ENCODE results near the gene SPC25.

Gene SPC25

GRCh38 chr2:168894720-168895119, 4.5 kb upstream of the SPC25 start:
- Histone ChIP-seq H2AFZ (ENCODE audit: low read depth, low read length) (no peak overlapping the region), H4K20me1 (ENCODE audit: insufficient read depth, low read length) (no peaks in the 10 kb centered on the region)

GRCh38 chr2:168894101-168894500, 3.9 kb upstream of the SPC25 start:
- Histone ChIP-seq H3K4me2 (ENCODE audit: insufficient read depth, low read length) (no peak overlapping the region), H3K27ac (ENCODE audit: low read length) (no peak overlapping the region), H3K9ac (ENCODE audit: low read depth, low read length) (no peak overlapping the region), H3K4me3 (ENCODE audit: low read depth in 1 of 2, low read length in 2 of 2) (no peak overlapping the region), H3K27me3 (ENCODE audit: insufficient read depth, low read length, poor library complexity) (no peaks in the 10 kb centered on the region), H2AFZ (ENCODE audit: low read depth, low read length) (no peak overlapping the region), H3K36me3 (ENCODE audit: insufficient read depth, low read length) (peaks cover 4% of the 10 kb centered on the region; the same call in 1 of the 2 replicates), H4K20me1 (ENCODE audit: insufficient read depth, low read length) (no peaks in the 10 kb centered on the region), H3K4me1 (ENCODE audit: insufficient read depth, low read length) (peaks cover 13% of the 10 kb centered on the region), H3K9me3 (ENCODE audit: insufficient read depth, low read length, severe bottlenecking) (no peaks in the 10 kb centered on the region), H3K79me2 (ENCODE audit: insufficient read depth, low read length) (peaks cover 11% of the 10 kb centered on the region)
- DNase-seq (no peak), ATAC-seq (ENCODE audit: insufficient read depth, low read depth) (no peak)
- TF ChIP-seq EZH2 (IDR thresholded peaks at IDR 0.05; ENCODE audit: borderline replicate concordance, low read depth, low read length, severe bottlenecking) = no peak

More at GRCh38 chr2:168894720-168895119, 4.5 kb upstream of the SPC25 start:
- Histone ChIP-seq H3K27me3 (ENCODE audit: insufficient read depth, low read length, poor library complexity) (no peaks in the 10 kb centered on the region), H3K4me2 (ENCODE audit: insufficient read depth, low read length) (no peak overlapping the region), H3K79me2 (ENCODE audit: insufficient read depth, low read length) (peaks cover 5% of the 10 kb centered on the region), H3K9ac (ENCODE audit: low read depth, low read length) (no peak overlapping the region), H3K4me1 (ENCODE audit: insufficient read depth, low read length) (peaks cover 8% of the 10 kb centered on the region), H3K9me3 (ENCODE audit: insufficient read depth, low read length, severe bottlenecking) (no peaks in the 10 kb centered on the region), H3K4me3 (ENCODE audit: low read depth in 1 of 2, low read length in 2 of 2) (no peak overlapping the region), H3K36me3 (ENCODE audit: insufficient read depth, low read length) (peaks cover 3% of the 10 kb centered on the region; the same call in 1 of the 2 replicates), H3K27ac (ENCODE audit: low read length) (no peak overlapping the region)
- ATAC-seq (ENCODE audit: insufficient read depth, low read depth) (no peak), DNase-seq (no peak)
- TF ChIP-seq CTCF (IDR thresholded peaks at IDR 0.05; ENCODE audit: borderline replicate concordance, extremely low read depth, low read length, poor library complexity, severe bottlenecking) (no peak), EZH2 (IDR thresholded peaks at IDR 0.05; ENCODE audit: borderline replicate concordance, low read depth, low read length, severe bottlenecking) (no peak)

GRCh38 chr2:168892327-168892726, 2.1 kb upstream of the SPC25 start:
- ATAC-seq (ENCODE audit: insufficient read depth, low read depth) (no peak), DNase-seq (no peak)
- Histone ChIP-seq H3K4me1 (ENCODE audit: insufficient read depth, low read length) (peaks cover 24% of the 10 kb centered on the region), H4K20me1 (ENCODE audit: insufficient read depth, low read length) (no peaks in the 10 kb centered on the region), H2AFZ (ENCODE audit: low read depth, low read length) (no peak overlapping the region), H3K36me3 (ENCODE audit: insufficient read depth, low read length) (peaks cover 16% of the 10 kb centered on the region), H3K9me3 (ENCODE audit: insufficient read depth, low read length, severe bottlenecking) (no peaks in the 10 kb centered on the region), H3K4me3 (ENCODE audit: low read depth in 1 of 2, low read length in 2 of 2) (no peak overlapping the region), H3K27me3 (ENCODE audit: insufficient read depth, low read length, poor library complexity) (no peaks in the 10 kb centered on the region), H3K9ac (ENCODE audit: low read depth, low read length) (no peak overlapping the region), H3K4me2 (ENCODE audit: insufficient read depth, low read length) (no peak overlapping the region), H3K79me2 (ENCODE audit: insufficient read depth, low read length) (peaks cover 21% of the 10 kb centered on the region), H3K27ac (ENCODE audit: low read length) (no peak overlapping the region)
- no peak for TF ChIP-seq CTCF (IDR thresholded peaks at IDR 0.05; ENCODE audit: borderline replicate concordance, extremely low read depth, low read length, poor library complexity, severe bottlenecking)
- TF ChIP-seq EZH2 (IDR thresholded peaks at IDR 0.05; ENCODE audit: borderline replicate concordance, low read depth, low read length, severe bottlenecking) = no peak

- Histone ChIP-seq H3K4me2 (ENCODE audit: insufficient read depth, low read length) (peak overlapping the region; percentile 92), H3K79me2 (ENCODE audit: insufficient read depth, low read length) (peaks cover 42% of the 10 kb centered on the region), H4K20me1 (ENCODE audit: insufficient read depth, low read length) (0 out of 2 replicates have a peak, but pooled peaks cover 4% of the 10 kb centered on the region), H3K4me3 (ENCODE audit: low read depth in 1 of 2, low read length in 2 of 2) (peak overlapping the region; percentile 82 to 89), H3K27me3 (ENCODE audit: insufficient read depth, low read length, poor library complexity) (no peaks in the 10 kb centered on the region), H3K27ac (ENCODE audit: low read length) (peak overlapping the region; percentile 93), H3K9me3 (ENCODE audit: insufficient read depth, low read length, severe bottlenecking) (no peaks in the 10 kb centered on the region), H3K36me3 (ENCODE audit: insufficient read depth, low read length) (peaks cover 39% of the 10 kb centered on the region), H2AFZ (ENCODE audit: low read depth, low read length) (peak overlapping the region; percentile 84), H3K4me1 (ENCODE audit: insufficient read depth, low read length) (peaks cover 32% of the 10 kb centered on the region), H3K9ac (ENCODE audit: low read depth, low read length) (peak overlapping the region; percentile 88)
- ATAC-seq (ENCODE audit: insufficient read depth, low read depth) (peak; percentile 6; the same call in 1 of the 3 replicates), DNase-seq (peak; percentile 6)
- TF ChIP-seq EZH2 (IDR thresholded peaks at IDR 0.05; ENCODE audit: borderline replicate concordance, low read depth, low read length, severe bottlenecking) (no peak), CTCF (IDR thresholded peaks at IDR 0.05; ENCODE audit: borderline replicate concordance, extremely low read depth, low read length, poor library complexity, severe bottlenecking) (no peak)
Measured at GRCh38 chr2:168889635-168890005, 610 bp downstream of the SPC25 start.

All from DND-41 (cell line).